Measurements from ENCODE around the gene PTPRG.

The PTPRG gene

DNA sequence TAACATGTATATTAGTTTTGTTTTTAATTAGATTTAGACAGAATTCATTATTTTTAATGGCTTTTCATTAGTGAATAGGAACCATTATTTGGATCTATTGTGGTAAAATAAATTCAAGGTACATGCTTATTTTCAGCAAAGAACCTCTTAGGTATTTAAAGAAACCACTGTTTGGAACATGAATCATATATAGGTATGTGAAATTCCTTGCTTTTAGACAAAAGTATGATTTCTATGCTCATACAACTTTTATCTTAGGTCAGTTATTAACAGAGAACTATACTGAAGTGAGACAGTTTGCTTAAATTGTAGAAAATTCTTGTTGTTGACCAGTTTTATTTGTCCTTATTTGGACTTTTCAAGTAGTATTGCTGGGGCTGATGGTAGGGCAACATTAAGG lies 422.1 kb downstream of the PTPRG start:
- DNase-seq, result no peak

- no peak for DNase-seq
Measured at GRCh38 chr3:61985020-61985419, 423.6 kb downstream of the PTPRG start.

- no peak for DNase-seq
Measured at GRCh38 chr3:61986473-61986872, 425.1 kb downstream of the PTPRG start.

- DNase-seq, result no peak
Measured at GRCh38 chr3:61989681-61990080, 428.3 kb downstream of the PTPRG start.

GRCh38 chr3:61990327-61991027 lies 429.1 kb downstream of the PTPRG start:
- DNase-seq, result no peak

- no peak for DNase-seq
Measured at GRCh38 chr3:61991706-61992105, 430.3 kb downstream of the PTPRG start.

- no peak for DNase-seq
Measured at GRCh38 chr3:61996366-61996765, 435.0 kb downstream of the PTPRG start.

DNA sequence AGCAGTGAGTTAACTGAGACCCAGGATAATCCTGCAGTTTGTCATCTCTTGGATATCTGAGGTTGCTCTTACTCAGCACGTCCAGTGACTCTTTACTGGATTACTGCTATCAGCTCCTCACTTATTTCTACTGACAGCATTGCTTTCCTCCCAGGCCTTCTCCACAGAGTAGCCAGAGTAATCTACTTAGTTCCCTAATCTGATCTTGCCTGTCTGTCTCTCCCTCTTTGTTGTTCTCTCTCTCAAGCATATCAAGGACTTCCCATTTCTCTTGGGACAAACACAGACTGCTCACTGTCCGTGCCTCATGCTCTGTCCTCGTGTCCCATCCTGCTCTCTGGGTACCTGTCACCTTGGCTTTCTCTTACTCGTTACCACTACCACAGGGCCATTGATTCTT lies 435.7 kb downstream of the PTPRG start:
- DNase-seq, result no peak

- DNase-seq, result no peak
Measured at GRCh38 chr3:62003835-62004234, 442.5 kb downstream of the PTPRG start.

DNA sequence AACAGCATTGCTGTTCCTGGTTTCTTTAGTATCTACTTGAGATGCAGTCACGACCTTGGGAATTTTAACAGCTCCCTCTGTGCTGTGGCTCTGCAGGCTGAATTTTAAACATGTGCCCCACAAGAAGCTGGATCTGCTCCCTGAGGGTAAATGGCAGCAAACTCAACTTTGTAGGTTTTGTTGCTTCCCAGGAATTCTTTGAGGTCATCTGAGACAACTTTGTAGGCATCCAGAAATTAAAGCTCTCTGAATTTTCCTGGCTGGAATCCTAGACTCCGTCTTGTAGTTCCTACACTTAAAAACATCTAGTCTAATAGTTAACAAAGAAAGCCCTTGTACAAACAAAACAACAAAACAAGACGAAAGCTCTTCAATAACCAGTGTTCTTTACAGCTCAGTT lies 445.7 kb downstream of the PTPRG start:
- no peak for DNase-seq

GRCh38 chr3:62010989-62011388 lies 449.6 kb downstream of the PTPRG start:
- DNase-seq, result no peak

- DNase-seq, result no peak
Measured at GRCh38 chr3:62011666-62012065, 450.3 kb downstream of the PTPRG start.

DNA sequence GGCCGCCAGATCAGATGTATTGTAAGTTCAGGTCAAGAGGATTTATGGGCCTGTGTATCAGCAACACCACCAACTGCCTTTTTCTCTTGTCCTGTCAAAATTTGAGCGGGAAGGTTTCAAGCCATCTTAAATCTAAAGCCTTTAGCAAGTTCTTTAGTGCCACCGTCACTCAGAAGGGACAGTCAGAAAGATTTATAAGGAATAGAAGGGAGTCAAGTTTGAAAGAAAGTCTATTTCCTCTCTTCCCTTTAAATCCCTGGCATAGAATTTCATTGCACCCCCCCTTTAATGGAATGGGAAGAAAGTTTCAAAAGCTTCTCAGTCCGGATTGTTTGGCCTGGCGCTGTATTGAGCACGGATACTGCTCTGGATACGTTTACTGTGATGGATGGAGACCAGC lies 452.6 kb downstream of the PTPRG start:
- no peak for DNase-seq

DNA sequence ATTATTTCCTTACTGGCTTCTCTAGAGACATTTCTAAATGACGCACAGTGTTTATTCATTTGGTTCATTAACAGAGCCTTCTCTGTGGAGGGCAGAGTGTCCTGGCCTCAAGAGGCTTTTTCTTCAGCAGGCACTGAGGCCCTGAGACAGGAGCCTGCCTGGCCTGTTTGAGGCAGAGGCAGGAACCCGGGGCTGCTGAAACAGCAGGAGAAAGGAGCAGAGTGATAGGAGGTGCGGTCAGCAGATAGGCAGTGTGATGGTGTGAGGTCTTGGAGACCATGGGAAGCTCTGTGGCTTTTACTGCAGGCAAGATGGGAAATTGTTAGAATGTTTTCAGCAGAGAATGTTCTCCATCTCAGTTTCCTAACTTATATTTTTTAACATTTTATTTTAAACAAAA lies 453.7 kb downstream of the PTPRG start:
- DNase-seq, result no peak

GRCh38 chr3:62019906-62020305 lies 458.5 kb downstream of the PTPRG start:
- no peak for DNase-seq

- DNase-seq, result no peak
Measured at GRCh38 chr3:62020706-62021105, 459.3 kb downstream of the PTPRG start.

DNA sequence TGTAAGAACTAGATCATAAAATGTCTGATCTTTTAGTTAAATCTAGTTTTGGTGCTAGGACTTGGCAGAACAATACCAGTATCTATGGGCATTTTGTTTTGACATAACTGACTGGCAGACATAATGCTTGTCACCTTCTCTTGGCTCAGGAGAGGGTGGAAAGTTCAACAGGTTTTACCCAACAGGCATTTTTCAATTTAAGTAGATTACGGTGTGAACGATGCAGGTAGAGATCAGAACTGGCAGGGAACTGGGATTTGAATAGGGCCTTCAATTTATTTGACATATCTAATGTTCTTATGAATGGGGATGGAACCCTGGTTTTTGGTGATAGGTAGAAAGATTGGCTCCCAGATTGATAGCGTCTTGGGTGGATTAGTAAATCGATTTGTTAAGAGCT lies 460.9 kb downstream of the PTPRG start:
- DNase-seq, result no peak

GRCh38 chr3:62024882-62025281 lies 463.5 kb downstream of the PTPRG start:
- DNase-seq, result no peak

DNA sequence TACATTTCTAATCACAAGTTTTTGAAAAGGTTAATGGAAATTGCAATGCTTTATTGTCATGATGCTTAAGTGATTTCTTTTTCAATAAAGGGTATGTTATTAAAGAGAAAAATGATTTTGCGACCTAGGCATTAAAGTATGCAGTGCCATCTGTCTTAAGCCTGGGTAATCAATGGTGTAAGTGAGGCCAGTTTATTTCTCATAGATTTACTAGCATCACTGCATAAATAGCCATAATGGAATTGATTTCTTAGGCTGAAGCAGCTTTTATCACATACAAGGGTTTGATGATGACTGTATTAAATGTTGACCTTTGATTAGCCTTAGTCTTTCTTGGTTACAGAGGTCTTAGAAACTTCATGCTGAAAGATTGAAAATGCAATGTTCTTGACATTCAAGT lies 464.5 kb downstream of the PTPRG start:
- no peak for DNase-seq

DNA sequence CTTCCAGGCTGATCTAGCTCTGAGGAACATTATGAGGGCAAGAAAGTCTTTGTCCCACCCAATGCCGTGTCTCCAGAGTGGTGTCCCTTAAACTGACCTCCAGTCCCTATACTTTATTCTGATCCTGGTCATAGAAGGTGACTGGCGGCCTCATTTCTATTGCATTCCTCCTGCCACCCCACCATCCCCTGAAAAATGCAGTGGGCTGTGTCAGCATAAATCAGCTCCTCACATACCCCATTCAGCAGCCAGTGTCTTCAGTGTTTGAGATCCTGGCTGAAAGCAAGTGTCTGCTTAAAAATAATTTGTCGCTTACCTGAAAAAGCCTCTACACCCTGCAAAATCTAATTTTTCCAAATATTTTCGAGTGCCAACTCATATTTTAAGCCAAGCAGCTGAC lies 465.9 kb downstream of the PTPRG start:
- DNase-seq, result no peak

GRCh38 chr3:62027796-62028195 lies 466.4 kb downstream of the PTPRG start:
- no peak for DNase-seq

- DNase-seq, result no peak
Measured at GRCh38 chr3:62028236-62028635, 466.9 kb downstream of the PTPRG start.

DNA sequence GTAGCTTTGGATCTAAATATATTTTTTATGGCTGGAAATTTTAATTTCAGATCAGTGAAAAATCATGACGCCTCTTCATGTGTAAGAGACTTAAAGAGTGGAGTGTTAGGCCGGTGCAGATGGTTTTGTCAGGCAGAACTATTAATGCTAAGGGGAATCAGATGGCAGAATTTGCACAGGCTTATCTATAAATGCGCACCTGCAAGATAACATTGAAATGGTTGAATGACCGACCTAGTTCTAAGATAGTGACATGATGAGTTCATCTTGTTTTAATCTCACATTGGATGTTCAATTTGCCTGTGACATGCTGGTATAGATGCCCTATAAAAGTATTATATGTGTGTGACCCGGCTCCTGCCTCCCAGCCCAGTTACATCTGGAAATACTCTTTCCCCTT lies 471.4 kb downstream of the PTPRG start:
- DNase-seq, result no peak

- no peak for DNase-seq
Measured at GRCh38 chr3:62035402-62036057, 474.2 kb downstream of the PTPRG start.

- no peak for DNase-seq
Measured at GRCh38 chr3:62036726-62037125, 475.4 kb downstream of the PTPRG start.
